HEK293 (cell line): ENCODE data around the gene MOB1B.
A peak's percentile ranks its signal among the peaks of the same experiment; 100 is the strongest.
"Not testable (repeated sequence)": the region's sequence is repeated elsewhere in the genome, so short reads cannot be mapped to it uniquely, and the experiment has no call there.

Experiments
- CTCF ChIA-PET: fragments of 350-600 bp; formaldehyde crosslinking; extraction: SDS; loops from one replicate; lab custom pipeline; 2021; ENCODE audit warnings: antibody characterized with exemption; lab: Yijun Ruan, JAX
- POLR2A ChIA-PET: fragments of 300-600 bp; formaldehyde crosslinking; extraction: SDS; loops from one replicate; lab custom pipeline; 2020; ENCODE audit warnings: antibody characterized with exemption, inconsistent platforms; lab: Yijun Ruan, JAX
- H3K27ac ChIP-seq: fragments of 200-500 bp; sonication (Bioruptor generic); 2 replicates; pipeline ENCODE4 v1.5.1; 2014; ENCODE audit warnings: low read depth, low read length, control low read depth, inconsistent platforms; ENCODE audit errors: extremely low read depth
- H3K36me3 ChIP-seq, 2 experiments: fragments of 200-500 bp in 1 of 2; sonication (Bioruptor generic) in 1 of 2; 1 replicate in 1 of 2; 2 replicates in 1 of 2; pipeline ENCODE4 v1.5.1; 2014 to 2017; ENCODE audit warnings: inconsistent platforms in 2 of 2, low read length in 2 of 2; ENCODE audit not compliant: control insufficient read depth in 2 of 2, insufficient read depth in 1 of 2
- H3K4me1 ChIP-seq: fragments of 200-500 bp; sonication (Bioruptor generic); 2 replicates; pipeline ENCODE4 v1.5.1; 2014; ENCODE audit warnings: mild to moderate bottlenecking, low read length, inconsistent platforms; ENCODE audit not compliant: control insufficient read depth, insufficient read depth
- H3K4me3 ChIP-seq: 2 replicates; pipeline ENCODE4 v1.5.1; 2011; ENCODE audit warnings: low read depth, mild to moderate bottlenecking, control low read depth, low read length, moderate library complexity
- H3K9me3 ChIP-seq: fragments of 200-500 bp; sonication (Bioruptor generic); 2 replicates; pipeline ENCODE4 v1.5.1; 2014; ENCODE audit warnings: low read depth, low read length, inconsistent platforms; ENCODE audit not compliant: control insufficient read depth, insufficient read depth
- KLF10 ChIP-seq: fragments of 450-650 bp; IDR thresholded peaks from 2 replicates; pipeline ENCODE4 v1.5.1; 2018; ENCODE audit warnings: missing biosample characterization, mild to moderate bottlenecking, missing genetic modification characterization
- PRDM1 ChIP-seq: fragments of 450-650 bp; formaldehyde crosslinking; IDR thresholded peaks from 2 replicates; pipeline ENCODE4; 2016; ENCODE audit warnings: missing biosample characterization, missing genetic modification characterization
- REPIN1 ChIP-seq: fragments of 450-650 bp; formaldehyde crosslinking; IDR thresholded peaks from 2 replicates; pipeline ENCODE4 v1.5.1; 2017; ENCODE audit warnings: missing biosample characterization, missing genetic modification characterization, low read depth
- SALL2 ChIP-seq: fragments of 450-650 bp; formaldehyde crosslinking; IDR thresholded peaks from 2 replicates; pipeline ENCODE4 v1.5.0; 2017; ENCODE audit warnings: missing biosample characterization, mild to moderate bottlenecking, missing genetic modification characterization, borderline replicate concordance
- ZBTB21 ChIP-seq: fragments of 450-650 bp; formaldehyde crosslinking; IDR thresholded peaks from 2 replicates; pipeline ENCODE4 v1.5.1; 2017; ENCODE audit warnings: missing biosample characterization, missing genetic modification characterization
- ZFHX2 ChIP-seq: fragments of 450-650 bp; formaldehyde crosslinking; conservative IDR thresholded peaks from 2 replicates; pipeline ENCODE4 v1.5.1; 2016; ENCODE audit warnings: missing biosample characterization, missing genetic modification characterization
- ZNF174 ChIP-seq: fragments of 450-650 bp; formaldehyde crosslinking; IDR thresholded peaks from 2 replicates; pipeline ENCODE4 v1.5.0; 2017; ENCODE audit warnings: missing biosample characterization, mild to moderate bottlenecking, missing genetic modification characterization
- ZNF426 ChIP-seq: fragments of 450-650 bp; formaldehyde crosslinking; IDR thresholded peaks from 2 replicates; pipeline ENCODE4 v1.5.1; 2017; ENCODE audit warnings: missing biosample characterization, missing genetic modification characterization, mild to moderate bottlenecking, inconsistent platforms, moderate library complexity
- ZNF48 ChIP-seq: fragments of 450-650 bp; formaldehyde crosslinking; IDR thresholded peaks from 2 replicates; pipeline ENCODE4 v1.5.1; 2016; ENCODE audit warnings: missing biosample characterization, missing genetic modification characterization
- ZNF792 ChIP-seq: fragments of 450-650 bp; formaldehyde crosslinking; IDR thresholded peaks from 2 replicates; pipeline ENCODE4 v1.5.1; 2016; ENCODE audit warnings: missing biosample characterization, missing genetic modification characterization
- TF ChIP-seq, protein P1 (sequence below): fragments of 450-650 bp; formaldehyde crosslinking; IDR thresholded peaks from 2 replicates; pipeline ENCODE4 v1.5.1; 2016; ENCODE audit warnings: missing biosample characterization, missing genetic modification characterization
- TF ChIP-seq, protein P2 (sequence below): fragments of 450-650 bp; formaldehyde crosslinking; IDR thresholded peaks from 2 replicates; pipeline ENCODE4 v1.5.1; 2016; ENCODE audit warnings: missing biosample characterization, missing genetic modification characterization
- TF ChIP-seq, protein P3 (sequence below): fragments of 450-650 bp; formaldehyde crosslinking; IDR thresholded peaks from 2 replicates; pipeline ENCODE4 v1.5.1; 2016; ENCODE audit warnings: missing biosample characterization, missing genetic modification characterization
- TF ChIP-seq, protein P4 (sequence below): fragments of 450-650 bp; formaldehyde crosslinking; IDR thresholded peaks from 2 replicates; pipeline ENCODE4 v1.5.1; 2016; ENCODE audit warnings: missing biosample characterization, missing genetic modification characterization

Gene MOB1B

DNA sequence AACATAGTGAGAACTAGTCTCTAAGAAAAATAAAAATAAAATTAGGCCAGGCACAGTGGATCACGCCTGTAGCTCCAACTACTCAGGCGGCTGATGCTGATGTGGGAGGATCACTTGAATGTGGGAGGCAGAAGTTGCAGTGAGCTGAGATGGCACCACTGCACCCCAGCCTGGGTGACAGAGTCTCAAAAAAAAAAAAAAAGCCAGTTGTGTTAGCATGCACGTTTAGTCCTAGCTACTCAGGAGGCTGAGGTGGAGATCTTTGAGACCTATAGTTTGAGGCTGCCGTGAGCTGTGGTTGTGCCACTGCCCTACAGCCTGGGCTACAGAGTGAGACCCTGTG is 93.8 kb downstream of the MOB1B start:
- CTCF ChIA-PET = interaction anchor here (4.6 kb wide), 1 partner anchor 14 kb away, joined by 20 read pairs; no protein-coding TSS in a partner anchor
- POLR2A ChIA-PET = interaction anchor here (0.6 kb wide), 1 partner anchor 9 kb away, joined by 5 read pairs; no protein-coding TSS in a partner anchor
- TF ChIP-seq ZFHX2 (tag by site-specific recombination) = peak; percentile 53
- no peak for TF ChIP-seq ZNF174 (tag by site-specific recombination)

DNA sequence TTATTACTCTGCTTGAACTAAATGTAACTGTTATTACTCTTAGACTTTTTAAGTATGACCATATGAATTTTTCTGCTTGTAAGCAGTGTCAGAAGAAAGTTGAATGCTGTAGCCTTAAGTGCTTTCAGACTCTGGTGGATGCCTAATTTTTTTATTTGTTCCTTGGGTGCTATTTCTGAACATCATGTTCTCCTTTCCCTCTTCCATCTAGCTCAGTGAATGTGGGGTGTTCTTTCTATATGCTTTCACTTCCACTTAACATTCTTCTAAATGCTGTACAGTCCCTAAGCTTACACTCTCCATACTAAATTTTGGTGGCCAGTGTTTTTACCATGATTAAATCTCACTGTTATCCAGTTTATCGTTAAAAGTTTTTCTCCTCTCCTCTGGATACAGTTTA is 94.9 kb downstream of the MOB1B start:
- TF ChIP-seq PRDM1 (tag by site-specific recombination) = peak; percentile 56; the same call in 1 of the 2 replicates
- TF ChIP-seq, protein P1, sequence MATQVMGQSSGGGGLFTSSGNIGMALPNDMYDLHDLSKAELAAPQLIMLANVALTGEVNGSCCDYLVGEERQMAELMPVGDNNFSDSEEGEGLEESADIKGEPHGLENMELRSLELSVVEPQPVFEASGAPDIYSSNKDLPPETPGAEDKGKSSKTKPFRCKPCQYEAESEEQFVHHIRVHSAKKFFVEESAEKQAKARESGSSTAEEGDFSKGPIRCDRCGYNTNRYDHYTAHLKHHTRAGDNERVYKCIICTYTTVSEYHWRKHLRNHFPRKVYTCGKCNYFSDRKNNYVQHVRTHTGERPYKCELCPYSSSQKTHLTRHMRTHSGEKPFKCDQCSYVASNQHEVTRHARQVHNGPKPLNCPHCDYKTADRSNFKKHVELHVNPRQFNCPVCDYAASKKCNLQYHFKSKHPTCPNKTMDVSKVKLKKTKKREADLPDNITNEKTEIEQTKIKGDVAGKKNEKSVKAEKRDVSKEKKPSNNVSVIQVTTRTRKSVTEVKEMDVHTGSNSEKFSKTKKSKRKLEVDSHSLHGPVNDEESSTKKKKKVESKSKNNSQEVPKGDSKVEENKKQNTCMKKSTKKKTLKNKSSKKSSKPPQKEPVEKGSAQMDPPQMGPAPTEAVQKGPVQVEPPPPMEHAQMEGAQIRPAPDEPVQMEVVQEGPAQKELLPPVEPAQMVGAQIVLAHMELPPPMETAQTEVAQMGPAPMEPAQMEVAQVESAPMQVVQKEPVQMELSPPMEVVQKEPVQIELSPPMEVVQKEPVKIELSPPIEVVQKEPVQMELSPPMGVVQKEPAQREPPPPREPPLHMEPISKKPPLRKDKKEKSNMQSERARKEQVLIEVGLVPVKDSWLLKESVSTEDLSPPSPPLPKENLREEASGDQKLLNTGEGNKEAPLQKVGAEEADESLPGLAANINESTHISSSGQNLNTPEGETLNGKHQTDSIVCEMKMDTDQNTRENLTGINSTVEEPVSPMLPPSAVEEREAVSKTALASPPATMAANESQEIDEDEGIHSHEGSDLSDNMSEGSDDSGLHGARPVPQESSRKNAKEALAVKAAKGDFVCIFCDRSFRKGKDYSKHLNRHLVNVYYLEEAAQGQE (tag by site-specific recombination) = no peak
- CTCF ChIA-PET = interaction anchor here (1.1 to 4.6 kb wide), 2 partner anchors 12 to 28 kb away, joined by 3 to 20 read pairs; no protein-coding TSS in a partner anchor
- Histone ChIP-seq H3K9me3 (no peaks in the 10 kb centered on the region), H3K36me3 (peaks cover 4 to 19% of the 10 kb centered on the region in 2 experiments; a peak in 2 of 3 replicates), H3K4me3 (no peak overlapping the region), H3K27ac (no peak overlapping the region), H3K4me1 (no peaks in the 10 kb centered on the region)
- POLR2A ChIA-PET = no interaction called here

More for the DNA sequence above, 93.8 kb downstream of the MOB1B start:
- Histone ChIP-seq H3K36me3 (peaks cover 4 to 19% of the 10 kb centered on the region in 2 experiments; a peak in 2 of 3 replicates), H3K4me3 (no peak overlapping the region), H3K9me3 (no peaks in the 10 kb centered on the region), H3K27ac (no peak overlapping the region), H3K4me1 (no peaks in the 10 kb centered on the region)

DNA sequence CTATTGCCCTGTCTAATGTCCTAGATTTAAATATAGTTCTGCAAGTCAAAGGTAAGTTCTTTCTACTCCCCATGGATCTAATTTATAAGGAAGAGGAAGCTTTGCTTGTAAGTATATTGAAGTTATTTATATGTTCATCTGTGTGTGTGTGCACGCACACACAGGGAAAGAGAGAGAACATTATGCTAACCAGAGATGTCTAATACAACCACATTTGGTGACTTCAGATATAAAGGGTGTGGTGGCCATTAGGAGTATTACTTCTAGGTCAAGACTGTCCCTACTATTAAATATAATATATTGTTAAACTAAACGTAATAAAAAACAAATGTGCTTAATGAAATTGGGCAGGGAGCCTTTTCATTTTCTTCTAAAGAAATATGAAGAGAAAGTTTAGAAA is 95.4 kb downstream of the MOB1B start:
- Histone ChIP-seq H3K9me3 (no peaks in the 10 kb centered on the region), H3K4me3 (no peak overlapping the region), H3K4me1 (no peaks in the 10 kb centered on the region), H3K27ac (no peak overlapping the region), H3K36me3 (peaks cover 4 to 19% of the 10 kb centered on the region in 2 experiments; a peak in 2 of 3 replicates)
- no peak for TF ChIP-seq ZNF48
- no peak for TF ChIP-seq ZBTB21 (tag by site-specific recombination)
- TF ChIP-seq, protein P2, sequence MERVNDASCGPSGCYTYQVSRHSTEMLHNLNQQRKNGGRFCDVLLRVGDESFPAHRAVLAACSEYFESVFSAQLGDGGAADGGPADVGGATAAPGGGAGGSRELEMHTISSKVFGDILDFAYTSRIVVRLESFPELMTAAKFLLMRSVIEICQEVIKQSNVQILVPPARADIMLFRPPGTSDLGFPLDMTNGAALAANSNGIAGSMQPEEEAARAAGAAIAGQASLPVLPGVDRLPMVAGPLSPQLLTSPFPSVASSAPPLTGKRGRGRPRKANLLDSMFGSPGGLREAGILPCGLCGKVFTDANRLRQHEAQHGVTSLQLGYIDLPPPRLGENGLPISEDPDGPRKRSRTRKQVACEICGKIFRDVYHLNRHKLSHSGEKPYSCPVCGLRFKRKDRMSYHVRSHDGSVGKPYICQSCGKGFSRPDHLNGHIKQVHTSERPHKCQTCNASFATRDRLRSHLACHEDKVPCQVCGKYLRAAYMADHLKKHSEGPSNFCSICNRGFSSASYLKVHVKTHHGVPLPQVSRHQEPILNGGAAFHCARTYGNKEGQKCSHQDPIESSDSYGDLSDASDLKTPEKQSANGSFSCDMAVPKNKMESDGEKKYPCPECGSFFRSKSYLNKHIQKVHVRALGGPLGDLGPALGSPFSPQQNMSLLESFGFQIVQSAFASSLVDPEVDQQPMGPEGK (tag by site-specific recombination) = no peak
- TF ChIP-seq ZNF792 (tag by site-specific recombination) = no peak
- TF ChIP-seq ZNF426 = no peak
- TF ChIP-seq, protein P3, sequence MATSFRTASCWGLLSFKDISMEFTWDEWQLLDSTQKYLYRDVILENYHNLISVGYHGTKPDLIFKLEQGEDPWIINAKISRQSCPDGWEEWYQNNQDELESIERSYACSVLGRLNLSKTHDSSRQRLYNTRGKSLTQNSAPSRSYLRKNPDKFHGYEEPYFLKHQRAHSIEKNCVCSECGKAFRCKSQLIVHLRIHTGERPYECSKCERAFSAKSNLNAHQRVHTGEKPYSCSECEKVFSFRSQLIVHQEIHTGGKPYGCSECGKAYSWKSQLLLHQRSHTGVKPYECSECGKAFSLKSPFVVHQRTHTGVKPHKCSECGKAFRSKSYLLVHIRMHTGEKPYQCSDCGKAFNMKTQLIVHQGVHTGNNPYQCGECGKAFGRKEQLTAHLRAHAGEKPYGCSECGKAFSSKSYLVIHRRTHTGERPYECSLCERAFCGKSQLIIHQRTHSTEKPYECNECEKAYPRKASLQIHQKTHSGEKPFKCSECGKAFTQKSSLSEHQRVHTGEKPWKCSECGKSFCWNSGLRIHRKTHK (tag by site-specific recombination) = no peak
- TF ChIP-seq KLF10 (tag by site-specific recombination) = no peak
- TF ChIP-seq SALL2 (tag by site-specific recombination) = no peak
- TF ChIP-seq REPIN1 (tag by site-specific recombination) = no peak
- TF ChIP-seq, protein P4, sequence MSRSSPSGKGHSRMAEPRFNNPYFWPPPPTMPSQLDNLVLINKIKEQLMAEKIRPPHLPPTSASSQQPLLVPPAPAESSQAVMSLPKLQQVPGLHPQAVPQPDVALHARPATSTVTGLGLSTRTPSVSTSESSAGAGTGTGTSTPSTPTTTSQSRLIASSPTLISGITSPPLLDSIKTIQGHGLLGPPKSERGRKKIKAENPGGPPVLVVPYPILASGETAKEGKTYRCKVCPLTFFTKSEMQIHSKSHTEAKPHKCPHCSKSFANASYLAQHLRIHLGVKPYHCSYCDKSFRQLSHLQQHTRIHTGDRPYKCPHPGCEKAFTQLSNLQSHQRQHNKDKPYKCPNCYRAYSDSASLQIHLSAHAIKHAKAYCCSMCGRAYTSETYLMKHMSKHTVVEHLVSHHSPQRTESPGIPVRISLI (tag by site-specific recombination) = no peak
- ChIA-PET CTCF (interaction anchor here (1.1 to 4.6 kb wide), 2 partner anchors 12 to 28 kb away, joined by 3 to 20 read pairs; no protein-coding TSS in a partner anchor), POLR2A (no interaction called here)

DNA sequence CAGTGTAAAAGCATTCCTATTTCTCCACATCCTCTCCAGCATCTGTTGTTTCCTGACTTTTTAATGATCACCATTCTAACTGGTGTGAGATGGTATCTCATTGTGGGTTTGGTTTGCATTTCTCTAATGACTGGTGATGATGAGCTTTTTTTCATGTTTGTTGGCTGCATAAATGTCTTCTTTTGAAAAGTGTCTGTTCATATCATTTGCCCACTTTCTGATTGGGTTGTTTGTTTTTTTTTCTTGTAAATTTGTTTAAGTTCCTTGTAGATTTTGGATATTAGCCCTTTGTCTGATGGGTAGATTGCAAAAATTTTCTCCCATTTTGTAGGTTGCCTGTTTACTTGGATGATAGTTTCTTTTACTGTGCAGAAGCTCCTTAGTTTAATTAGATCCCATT is 97.5 kb downstream of the MOB1B start:
- H3K27ac ChIP-seq, H3K9me3 ChIP-seq, H3K4me1 ChIP-seq, CTCF ChIA-PET, POLR2A ChIA-PET, H3K4me3 ChIP-seq: not testable (repeated sequence)
- peaks cover 4 to 19% of the 10 kb centered on the region in 2 experiments; a peak in 2 of 3 replicates for H3K36me3 ChIP-seq

DNA sequence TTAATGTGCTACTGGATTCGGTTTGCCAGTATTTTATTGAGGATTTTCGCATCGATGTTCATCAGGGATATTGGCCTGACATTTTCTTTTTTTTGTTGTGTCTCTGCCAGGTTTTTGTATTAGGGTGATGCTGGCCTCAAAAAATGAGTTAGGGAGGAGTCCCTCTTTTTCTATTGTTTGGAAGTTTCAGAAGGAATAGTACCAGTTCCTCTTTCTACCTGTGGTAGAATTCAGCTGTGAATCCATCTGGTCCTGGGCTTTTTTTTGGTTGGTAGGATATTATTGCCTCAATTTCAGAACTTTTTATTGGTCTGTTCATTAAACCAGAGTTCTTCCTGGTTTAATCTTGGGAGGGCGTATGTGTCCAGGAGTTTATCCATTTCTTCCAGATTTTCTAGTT is 99.2 kb downstream of the MOB1B start:
- H3K4me1 ChIP-seq, CTCF ChIA-PET, POLR2A ChIA-PET, H3K27ac ChIP-seq, H3K4me3 ChIP-seq, H3K9me3 ChIP-seq: not testable (repeated sequence)
- H3K36me3 ChIP-seq = peaks cover 4 to 19% of the 10 kb centered on the region in 2 experiments; a peak in 2 of 3 replicates
